GM21447 (cell line): ENCODE results near the gene VPS37D.
"Not testable (repeated sequence)": the region's sequence is repeated elsewhere in the genome, so short reads cannot be mapped to it uniquely, and the experiment has no call there.

ENCODE experiments used
- ATAC-seq: cut with Tn5 transposase; IDR thresholded peaks from one replicate; pipeline ENCODE4 v1.9.1; 2021; ENCODE audit not compliant: unreplicated experiment

Gene VPS37D

DNA sequence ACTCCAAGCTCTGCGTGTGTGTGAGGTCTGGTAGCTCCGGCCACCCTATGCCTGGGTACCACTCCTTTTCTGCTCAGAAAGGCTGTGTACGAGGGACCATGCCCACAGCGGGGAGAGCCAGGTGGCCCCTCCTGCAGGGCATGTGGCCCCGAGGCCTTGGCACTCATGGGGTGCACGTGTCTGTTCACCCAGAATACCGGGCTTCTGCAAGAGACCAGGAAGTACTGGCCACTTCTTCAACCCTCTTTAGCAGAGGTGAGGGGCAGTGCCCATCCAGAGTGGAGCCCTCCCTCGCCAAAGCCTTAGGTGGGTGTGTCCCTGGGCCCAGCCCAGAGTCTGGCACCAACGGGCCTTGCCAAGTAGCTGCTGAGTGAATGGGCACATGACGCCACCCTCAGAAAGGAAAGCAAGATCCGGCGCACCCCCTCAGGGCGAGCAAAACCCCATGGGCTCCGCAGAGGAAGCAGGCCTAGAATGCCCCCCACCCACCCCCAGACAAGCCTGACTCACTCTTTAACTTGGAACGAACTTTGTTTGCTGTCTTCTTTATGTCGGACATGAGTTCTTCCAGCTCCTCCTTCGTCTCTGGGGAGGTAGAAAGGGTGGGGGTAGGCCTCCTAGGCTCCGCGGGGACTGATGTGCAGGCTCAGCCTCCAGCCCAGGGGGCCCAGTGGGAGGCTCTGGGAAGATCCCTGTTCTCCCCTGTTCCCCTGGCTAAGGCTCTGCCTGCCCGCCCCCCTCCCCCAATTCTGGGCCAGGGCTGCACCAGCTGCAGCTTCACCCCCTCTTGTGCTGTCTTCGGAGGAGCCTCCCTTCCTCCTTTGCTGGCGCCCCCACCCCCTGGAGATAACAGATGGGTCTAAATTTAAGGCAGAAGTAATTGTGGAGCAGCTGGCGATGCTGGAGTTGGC is 37.3 kb downstream of the VPS37D start:
- ATAC-seq: no peak

GRCh38 chr7:73705551-73705920 is 37.9 kb downstream of the VPS37D start:
- ATAC-seq: no peak

DNA sequence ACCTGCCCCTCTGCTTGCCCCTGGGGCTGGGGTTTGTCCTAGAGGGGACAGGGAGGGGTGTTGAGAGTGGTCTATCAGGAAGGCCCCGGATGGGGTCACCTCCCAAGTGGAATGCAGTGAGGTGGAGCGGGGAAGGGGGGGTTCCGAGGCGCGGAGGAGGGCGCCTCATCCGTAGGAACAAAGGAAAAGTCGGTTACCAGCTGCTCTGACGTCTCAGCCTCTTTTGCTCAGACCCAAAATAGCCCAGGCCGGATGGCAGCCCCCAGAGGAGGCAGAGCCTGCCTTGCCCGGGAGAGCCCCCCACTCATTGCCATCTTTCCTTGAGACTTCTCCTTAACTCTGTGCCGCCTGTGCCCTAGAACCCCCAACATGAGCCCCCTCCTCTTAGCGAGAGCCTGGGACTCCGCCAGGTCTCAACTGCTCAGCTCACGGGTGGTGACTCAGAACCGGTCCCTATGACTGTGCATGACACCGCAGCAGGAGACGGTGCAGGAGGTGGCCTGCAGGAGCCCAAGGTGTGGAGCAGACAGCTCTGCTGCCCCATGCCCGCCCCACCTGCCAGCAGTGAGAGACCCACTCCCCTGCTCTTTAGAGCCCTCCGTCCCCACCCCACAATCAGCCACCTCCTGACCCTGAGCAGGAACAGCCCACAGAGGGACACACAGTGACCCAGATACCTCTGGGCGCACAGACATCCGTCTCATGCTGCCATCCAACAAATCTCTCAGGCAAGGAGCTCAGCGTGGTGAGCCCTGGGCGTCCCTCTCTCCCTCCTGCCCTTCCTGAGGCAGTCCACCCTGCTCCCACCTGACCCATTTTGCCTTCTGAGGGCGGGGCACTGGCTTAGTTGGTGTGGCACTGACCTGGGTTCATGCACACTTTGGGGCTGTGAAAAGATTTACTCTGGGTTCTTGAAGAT is 38.8 kb downstream of the VPS37D start:
- ATAC-seq: no peak

- ATAC-seq: no peak
Observed at GRCh38 chr7:73707045-73707631, 39.5 kb downstream of the VPS37D start.

DNA sequence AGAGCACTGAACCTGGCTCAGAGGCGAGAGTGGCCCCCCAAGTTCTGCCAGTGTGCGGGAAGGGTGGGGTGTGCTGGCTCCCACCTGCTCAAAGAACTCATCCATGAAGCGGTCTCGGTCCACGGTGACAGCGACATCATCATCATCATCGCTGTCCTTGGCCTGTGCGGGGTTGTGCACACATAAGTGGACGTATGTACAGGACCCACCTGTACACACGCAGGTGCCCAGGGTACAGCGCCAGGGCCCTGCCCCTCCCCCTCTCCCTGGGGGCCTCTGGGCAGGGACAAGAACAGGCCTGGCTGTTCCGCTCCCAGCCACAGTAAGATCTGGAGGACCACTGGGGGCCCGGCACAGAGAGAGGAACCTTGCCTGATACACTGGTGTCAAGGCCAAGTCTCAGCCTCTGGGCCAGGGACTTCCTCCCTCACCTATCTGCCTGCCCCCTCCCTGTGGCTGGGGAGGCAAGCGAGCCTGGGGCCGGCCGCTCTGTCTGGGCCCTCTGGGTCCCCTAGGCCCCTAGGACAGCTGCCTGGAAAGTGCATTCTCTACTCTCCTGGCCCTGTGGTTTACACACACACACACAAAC is 41.4 kb downstream of the VPS37D start:
- no peak for ATAC-seq

- ATAC-seq: no peak
Observed at GRCh38 chr7:73712773-73713172, 45.1 kb downstream of the VPS37D start.

- ATAC-seq: not testable (repeated sequence)
Observed at GRCh38 chr7:73713319-73713718, 45.7 kb downstream of the VPS37D start.

GRCh38 chr7:73715648-73716317 is 48.2 kb downstream of the VPS37D start:
- no peak for ATAC-seq

- no peak for ATAC-seq
Observed at GRCh38 chr7:73716318-73716890, 48.8 kb downstream of the VPS37D start.

- ATAC-seq: no peak
Observed at GRCh38 chr7:73717025-73717807, 49.6 kb downstream of the VPS37D start.

- no peak for ATAC-seq
Observed at GRCh38 chr7:73717991-73718405, 50.4 kb downstream of the VPS37D start.

- ATAC-seq: no peak
Observed at GRCh38 chr7:73718438-73718881, 50.8 kb downstream of the VPS37D start.

DNA sequence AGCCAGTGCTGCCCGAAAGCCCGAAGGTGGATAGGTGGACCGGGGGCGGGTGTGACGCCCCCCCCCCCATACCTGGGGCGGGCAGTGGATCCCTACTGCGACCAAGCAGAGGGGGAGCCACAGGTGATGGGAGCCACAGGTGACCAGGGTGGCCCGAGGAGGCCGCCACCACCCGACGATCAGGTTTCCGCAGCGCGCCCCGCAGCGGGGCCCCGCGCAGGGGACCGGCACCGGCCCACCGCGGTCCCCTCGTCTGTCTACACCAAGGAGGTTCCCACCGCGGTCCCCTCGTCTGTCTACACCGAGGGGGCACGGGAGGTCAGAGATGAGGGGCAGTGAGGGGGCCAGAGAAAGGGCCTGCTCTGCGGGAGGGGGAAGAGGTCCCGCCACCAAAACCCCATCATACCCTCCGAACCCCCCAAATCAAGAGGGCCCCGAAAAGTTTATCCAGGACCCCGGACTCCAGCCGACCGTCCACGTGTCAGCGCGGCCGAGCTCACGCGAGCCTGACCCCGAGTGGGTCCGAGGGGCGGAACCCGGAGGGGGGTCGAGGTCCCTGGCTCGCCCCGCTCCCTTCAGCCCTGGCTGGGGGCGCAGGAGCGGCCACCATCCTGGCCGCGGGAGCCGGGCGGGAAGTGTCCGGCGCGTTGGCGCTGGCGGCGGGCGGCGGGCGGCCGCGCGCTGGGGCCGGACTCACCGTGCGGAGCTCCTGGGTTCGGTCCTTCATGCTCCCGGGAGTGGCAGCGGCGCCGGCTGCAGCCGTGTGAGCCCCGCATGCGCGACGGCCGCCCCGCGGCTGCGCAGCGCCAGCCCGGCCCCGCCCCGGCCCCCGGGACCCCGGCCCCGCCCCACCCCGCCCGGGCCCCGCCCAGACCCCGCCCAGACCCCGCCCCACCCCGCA is 51.5 kb downstream of the VPS37D start, which contains the start of gene STX1A:
STX1A (minus strand) TSS at position 765 of the 901 bp plus-strand sequence; CDS start at position 727, 38 bp downstream.
- ATAC-seq: no peak

DNA sequence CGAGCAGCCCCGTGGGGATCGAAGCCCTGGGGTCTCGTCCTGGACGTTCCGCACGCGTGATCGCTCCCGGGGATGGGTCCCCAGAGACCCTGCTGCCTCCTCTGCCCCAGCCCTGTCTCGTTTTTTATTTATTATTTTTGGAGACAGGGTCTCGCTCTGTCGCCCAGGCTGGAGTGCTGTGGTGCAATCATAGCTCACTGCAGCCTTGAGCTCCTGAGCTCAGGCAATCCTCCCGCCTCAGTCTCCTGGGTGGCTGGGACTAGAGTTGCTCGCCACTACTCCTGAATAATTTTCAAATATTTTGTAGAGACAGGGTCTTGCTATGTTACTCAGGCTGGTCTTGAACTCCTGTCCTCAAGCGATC is 52.2 kb downstream of the VPS37D start:
- ATAC-seq: no peak

DNA sequence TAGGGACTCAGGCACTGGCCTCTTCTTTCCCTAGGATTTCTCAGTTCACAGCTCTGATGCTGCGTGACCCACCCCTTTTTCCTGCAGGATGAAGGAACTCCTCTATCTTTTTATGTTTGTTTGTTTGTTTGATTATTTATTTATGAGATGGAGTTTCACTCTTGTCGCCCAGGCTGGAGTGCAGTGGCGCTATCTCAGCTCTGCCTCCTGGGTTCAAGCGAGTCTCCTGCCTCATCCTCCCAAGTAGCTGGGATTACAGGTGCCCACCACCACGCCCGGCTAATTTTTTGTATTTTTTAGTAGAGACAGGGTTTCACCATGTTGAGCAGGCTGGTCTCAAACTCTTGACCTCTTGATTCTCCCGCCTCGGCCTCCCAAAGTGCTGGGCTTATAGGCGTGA is 52.8 kb downstream of the VPS37D start:
- not testable (repeated sequence) for ATAC-seq

DNA sequence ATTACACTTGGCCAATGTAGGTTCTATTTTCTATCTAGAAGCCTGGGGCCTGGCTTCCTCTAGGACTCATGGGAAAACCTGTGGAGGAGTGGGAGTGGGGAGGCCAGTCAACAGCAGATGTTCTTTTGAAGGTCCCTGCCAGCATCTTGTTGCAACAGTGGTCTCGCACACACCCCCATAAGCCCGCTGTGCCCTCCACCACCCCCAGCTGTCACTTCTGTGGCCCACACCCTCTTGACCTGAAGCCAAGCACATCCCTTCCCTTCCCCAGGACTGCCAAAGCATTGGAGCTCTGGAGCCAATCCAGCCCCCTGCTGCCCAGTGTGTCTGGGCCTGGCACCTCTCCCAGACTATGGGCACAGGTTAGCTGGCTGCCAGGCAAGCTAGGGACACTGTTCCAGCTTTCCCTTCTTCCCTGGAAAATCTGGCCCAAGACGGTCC is 53.8 kb downstream of the VPS37D start:
- ATAC-seq: no peak
